Measurements from ENCODE around the gene CSPG4.

DNA sequence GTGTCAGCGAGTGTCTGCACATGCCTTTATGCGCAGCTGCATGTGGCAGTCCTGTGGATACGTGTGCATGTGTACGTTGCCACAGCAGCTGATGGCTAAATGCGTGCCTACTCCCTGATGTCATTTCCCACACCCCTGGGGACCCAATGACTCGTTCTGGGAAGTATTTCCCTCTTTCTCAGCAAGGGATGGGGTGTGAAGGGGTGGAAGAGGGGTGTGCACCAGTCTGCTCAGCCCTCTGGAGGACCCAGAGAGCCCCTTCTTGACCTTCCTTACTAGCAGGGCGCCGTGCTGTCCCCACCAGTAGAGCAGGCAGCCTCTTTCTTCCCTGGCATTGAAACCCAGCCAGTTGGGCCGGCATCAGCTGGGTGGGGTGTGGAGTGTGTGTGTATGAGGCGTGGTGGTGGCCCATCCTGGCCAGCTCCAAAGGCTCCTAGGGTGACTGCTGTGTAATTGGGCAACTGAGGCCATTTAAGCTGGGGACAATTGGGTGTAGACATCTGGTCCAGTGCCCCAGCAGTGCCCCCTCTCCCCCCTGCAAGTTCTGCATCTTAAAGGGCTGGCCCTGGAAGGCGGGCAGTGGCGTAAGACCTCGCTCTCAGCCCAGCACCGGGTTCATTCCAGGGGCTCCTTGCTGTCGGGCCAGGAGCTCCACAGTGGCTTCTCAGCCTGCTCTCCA is 45.7 kb downstream of the CSPG4 start:
- no peak for TF ChIP-seq EZH2 (IDR thresholded peaks at IDR 0.05; ENCODE audit: borderline replicate concordance, low read length)
- TF ChIP-seq, protein P1, sequence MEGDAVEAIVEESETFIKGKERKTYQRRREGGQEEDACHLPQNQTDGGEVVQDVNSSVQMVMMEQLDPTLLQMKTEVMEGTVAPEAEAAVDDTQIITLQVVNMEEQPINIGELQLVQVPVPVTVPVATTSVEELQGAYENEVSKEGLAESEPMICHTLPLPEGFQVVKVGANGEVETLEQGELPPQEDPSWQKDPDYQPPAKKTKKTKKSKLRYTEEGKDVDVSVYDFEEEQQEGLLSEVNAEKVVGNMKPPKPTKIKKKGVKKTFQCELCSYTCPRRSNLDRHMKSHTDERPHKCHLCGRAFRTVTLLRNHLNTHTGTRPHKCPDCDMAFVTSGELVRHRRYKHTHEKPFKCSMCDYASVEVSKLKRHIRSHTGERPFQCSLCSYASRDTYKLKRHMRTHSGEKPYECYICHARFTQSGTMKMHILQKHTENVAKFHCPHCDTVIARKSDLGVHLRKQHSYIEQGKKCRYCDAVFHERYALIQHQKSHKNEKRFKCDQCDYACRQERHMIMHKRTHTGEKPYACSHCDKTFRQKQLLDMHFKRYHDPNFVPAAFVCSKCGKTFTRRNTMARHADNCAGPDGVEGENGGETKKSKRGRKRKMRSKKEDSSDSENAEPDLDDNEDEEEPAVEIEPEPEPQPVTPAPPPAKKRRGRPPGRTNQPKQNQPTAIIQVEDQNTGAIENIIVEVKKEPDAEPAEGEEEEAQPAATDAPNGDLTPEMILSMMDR (IDR thresholded peaks at IDR 0.05; ENCODE audit: low read length), result no peak

Data from OCI-LY1 (cell line).